Right atrium auricular region (tissue), 2 donors: ENCODE results near the gene PMS1. TPM values are rescaled to one million over a fixed set of nuclear protein-coding genes. Genes with fewer than 3 reads are reported as not detected.

Experiments
- DNase-seq: peaks from one replicate; pipeline ENCODE4 v3.0.0-alpha.2; 2019; ENCODE audit warnings: low spot score
- H3K27ac ChIP-seq, 2 donors: fragments of 200-600 bp; sonication (generic); 1 replicate in 1 of 2; 2 replicates in 1 of 2; pipeline ENCODE4 v1.5.1; 2016 to 2019
- H3K27me3 ChIP-seq, 2 donors: fragments of 200-600 bp; sonication (generic); one replicate each; pipeline versions ENCODE4 v1.5.1 to v1.6.0; 2017 to 2019
- H3K36me3 ChIP-seq: fragments of 200-600 bp; sonication (generic); one replicate; pipeline ENCODE4 v1.5.1; 2016
- H3K4me1 ChIP-seq, 2 donors: fragments of 200-600 bp; sonication (generic); one replicate each; pipeline versions ENCODE4 v1.5.1 to v1.6.0; 2017 to 2019
- H3K4me3 ChIP-seq, 2 donors: fragments of 200-600 bp; sonication (generic); 1 replicate in 1 of 2; 2 replicates in 1 of 2; pipeline ENCODE4 v1.5.1; 2017 to 2019; ENCODE audit warnings: mild to moderate bottlenecking in 1 of 2, moderate library complexity in 1 of 2
- H3K9me3 ChIP-seq, 2 donors: fragments of 200-600 bp; sonication (generic); one replicate each; pipeline ENCODE4 v1.5.1; 2019
- CTCF ChIP-seq, 2 donors: fragments of 200-600 bp; sonication (generic); IDR thresholded peaks; one replicate each; pipeline ENCODE4 v1.5.1; 2019; ENCODE audit warnings: antibody characterized with exemption in 2 of 2
- total RNA-seq, 2 donors: library from RNA; depleted of rRNA; stranded (reverse); fragments of >200 nt; gene quantifications; one replicate each; pipeline ENCODE4 v1.1.0, GENCODE V29; 2016

PMS1 gene
- total RNA-seq, 2 donors from 2014 or later: 7.9 to 9.0 TPM

- Histone ChIP-seq H3K27ac (no peak overlapping the region), H3K36me3 (peaks cover 10% of the 10 kb centered on the region), H3K9me3 (no peaks in the 10 kb centered on the region), H3K4me1 (no peaks in the 10 kb centered on the region), H3K27me3 (no peaks in the 10 kb centered on the region), H3K4me3 (no peak overlapping the region)
- no peak for TF ChIP-seq CTCF (IDR thresholded peaks at IDR 0.05)
- no peak for DNase-seq
These were observed 89.4 kb downstream of the PMS1 start for GRCh38 chr2:189873696-189874095.

GRCh38 chr2:189874586-189875320 lies 90.5 kb downstream of the PMS1 start:
- no peak overlapping the region for H3K4me3 ChIP-seq
- H3K9me3 ChIP-seq: no peaks in the 10 kb centered on the region
- no peak for DNase-seq
- no peaks in the 10 kb centered on the region for H3K27me3 ChIP-seq
- no peak overlapping the region for H3K27ac ChIP-seq
- H3K36me3 ChIP-seq: peaks cover 10% of the 10 kb centered on the region
- no peaks in the 10 kb centered on the region for H3K4me1 ChIP-seq
- TF ChIP-seq CTCF (IDR thresholded peaks at IDR 0.05): no peak

- H3K27me3 ChIP-seq: no peaks in the 10 kb centered on the region
- H3K4me1 ChIP-seq: no peaks in the 10 kb centered on the region
- no peak overlapping the region for H3K27ac ChIP-seq
- H3K9me3 ChIP-seq: no peaks in the 10 kb centered on the region
- peaks cover 10% of the 10 kb centered on the region for H3K36me3 ChIP-seq
- no peak overlapping the region for H3K4me3 ChIP-seq
- no peak for DNase-seq
- TF ChIP-seq CTCF (IDR thresholded peaks at IDR 0.05): no peak
These were observed 92.0 kb downstream of the PMS1 start for GRCh38 chr2:189876271-189876670.

DNA sequence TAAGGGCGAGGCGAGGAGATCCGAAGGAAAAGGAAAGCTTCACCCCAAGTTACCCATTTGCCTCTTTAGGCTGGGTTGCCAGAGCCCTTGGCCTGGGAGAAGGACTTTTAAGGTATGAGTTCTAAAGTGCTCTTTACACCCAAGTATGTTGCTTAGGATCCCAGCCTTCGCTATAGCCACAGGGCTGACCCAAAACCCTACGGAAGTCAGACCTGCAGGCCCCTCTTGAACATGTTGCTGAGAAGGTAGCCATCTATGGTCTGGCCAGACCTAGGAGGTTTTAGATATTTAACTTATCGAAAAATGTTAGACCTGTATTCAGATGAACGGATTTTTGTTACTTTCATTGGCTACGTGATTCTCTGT lies 95.4 kb downstream of the PMS1 start:
- Histone ChIP-seq H3K4me1 (no peaks in the 10 kb centered on the region), H3K9me3 (no peaks in the 10 kb centered on the region), H3K4me3 (no peak overlapping the region), H3K36me3 (peaks cover 6% of the 10 kb centered on the region), H3K27me3 (no peaks in the 10 kb centered on the region), H3K27ac (no peak overlapping the region)
- no peak for TF ChIP-seq CTCF (IDR thresholded peaks at IDR 0.05)
- no peak for DNase-seq

GRCh38 chr2:189880429-189880828 lies 96.2 kb downstream of the PMS1 start:
- Histone ChIP-seq H3K27ac (no peak overlapping the region), H3K9me3 (no peaks in the 10 kb centered on the region), H3K4me3 (no peak overlapping the region), H3K27me3 (no peaks in the 10 kb centered on the region), H3K4me1 (no peaks in the 10 kb centered on the region), H3K36me3 (no peaks in the 10 kb centered on the region)
- no peak for DNase-seq
- TF ChIP-seq CTCF (IDR thresholded peaks at IDR 0.05): no peak
